ENCODE data around the gene DDI2.

Gene DDI2

GRCh38 chr1:15583016-15583706 is 34.1 kb upstream of the DDI2 start:
- TF ChIP-seq CTCF (IDR thresholded peaks at IDR 0.05; ENCODE audit: low read depth, low read length, missing control alignments) = no peak
- no peak for DNase-seq
- no peaks in the 10 kb centered on the region for H3K36me3 ChIP-seq (replicated peaks)
- in situ Hi-C loops (cut with HindIII; ENCODE audit: low pct_ligation_motif_present, low sequenced_read_pairs) = no loop called here
- H3K27me3 ChIP-seq (replicated peaks) = no peaks in the 10 kb centered on the region
- no peak overlapping the region for H3K4me3 ChIP-seq (ENCODE audit: low read depth, low read length)
- no peak overlapping the region for H3K27ac ChIP-seq

- Histone ChIP-seq H3K4me3 (ENCODE audit: low read depth, low read length) (peak within 1 kb of the TSS; percentile 60), H3K36me3 (replicated peaks) (no peaks in the 10 kb centered on the region), H3K27me3 (replicated peaks) (no peaks in the 10 kb centered on the region), H3K27ac (no peak within 1 kb of the TSS)
- in situ Hi-C loops (cut with HindIII; ENCODE audit: low pct_ligation_motif_present, low sequenced_read_pairs) = no loop called here
- DNase-seq = peak; percentile 17
- peak; percentile 66 for TF ChIP-seq CTCF (IDR thresholded peaks at IDR 0.05; ENCODE audit: low read depth, low read length, missing control alignments)
Measured at GRCh38 chr1:15584489-15585363, 32.5 kb upstream of the DDI2 start, which contains the start of gene AGMAT. TSS of gene AGMAT (minus strand) at chr1:15585051. CDS start at chr1:15584967, 84 bp downstream.

GRCh38 chr1:15592285-15592684 is 25.0 kb upstream of the DDI2 start:
- no peak for DNase-seq
- H3K4me3 ChIP-seq (ENCODE audit: low read depth, low read length) = no peak overlapping the region
- in situ Hi-C loops (cut with HindIII; ENCODE audit: low pct_ligation_motif_present, low sequenced_read_pairs) = no loop called here
- H3K27me3 ChIP-seq (replicated peaks) = peaks cover 2% of the 10 kb centered on the region
- no peak for TF ChIP-seq CTCF (IDR thresholded peaks at IDR 0.05; ENCODE audit: low read depth, low read length, missing control alignments)
- no peak overlapping the region for H3K27ac ChIP-seq
- H3K36me3 ChIP-seq (replicated peaks) = no peaks in the 10 kb centered on the region

GRCh38 chr1:15595809-15596617 is 21.2 kb upstream of the DDI2 start:
- Histone ChIP-seq H3K4me3 (ENCODE audit: low read depth, low read length) (no peak overlapping the region), H3K27ac (no peak overlapping the region), H3K27me3 (replicated peaks) (peaks cover 2% of the 10 kb centered on the region), H3K36me3 (replicated peaks) (no peaks in the 10 kb centered on the region)
- in situ Hi-C loops (cut with HindIII; ENCODE audit: low pct_ligation_motif_present, low sequenced_read_pairs) = no loop called here
- no peak for DNase-seq
- TF ChIP-seq CTCF (IDR thresholded peaks at IDR 0.05; ENCODE audit: low read depth, low read length, missing control alignments) = no peak

GRCh38 chr1:15598436-15598835 is 18.8 kb upstream of the DDI2 start:
- in situ Hi-C loops (cut with HindIII; ENCODE audit: low pct_ligation_motif_present, low sequenced_read_pairs) = no loop called here
- Histone ChIP-seq H3K4me3 (ENCODE audit: low read depth, low read length) (no peak overlapping the region), H3K27me3 (replicated peaks) (peaks cover 2% of the 10 kb centered on the region), H3K36me3 (replicated peaks) (no peaks in the 10 kb centered on the region), H3K27ac (no peak overlapping the region)
- no peak for TF ChIP-seq CTCF (IDR thresholded peaks at IDR 0.05; ENCODE audit: low read depth, low read length, missing control alignments)
- no peak for DNase-seq

Measured in brain microvascular endothelial cell (primary cell).